Liver (tissue), 3 donors: ENCODE data around the gene CLK1.

Source experiments
- RAD21 ChIP-seq, 2 donors: IDR thresholded peaks; 2 replicates each; pipeline ENCODE4 v1.6.1; 2016; ENCODE audit warnings: antibody characterized with exemption in 2 of 2, mild to moderate bottlenecking in 2 of 2
- SP1 ChIP-seq: IDR thresholded peaks from 2 replicates; pipeline ENCODE4 v1.6.1; 2018; ENCODE audit warnings: antibody characterized with exemption, mild to moderate bottlenecking
- TAF1 ChIP-seq: conservative IDR thresholded peaks from 2 replicates; pipeline ENCODE4 v1.6.1; 2016; ENCODE audit warnings: antibody characterized with exemption, mild to moderate bottlenecking
- TF ChIP-seq, protein P1 (sequence below): IDR thresholded peaks from 2 replicates; pipeline ENCODE4 v1.6.1; 2016; ENCODE audit warnings: antibody characterized with exemption
- TF ChIP-seq, protein P2 (sequence below): fragments of 150-350 bp; IDR thresholded peaks from 2 replicates; pipeline ENCODE4 v1.5.1; 2017; ENCODE audit warnings: improper control_type of control experiment, low read depth, low read length; ENCODE audit not compliant: missing input control
- TF ChIP-seq, protein P3 (sequence below): IDR thresholded peaks from 2 replicates; pipeline ENCODE4 v1.6.1; 2016; ENCODE audit warnings: antibody characterized with exemption
- TF ChIP-seq, protein P4 (sequence below): IDR thresholded peaks from 2 replicates; pipeline ENCODE4 v1.6.1; 2016; ENCODE audit warnings: antibody characterized with exemption
- donor health status: healthy.
- donor health status: healthy.

DNA sequence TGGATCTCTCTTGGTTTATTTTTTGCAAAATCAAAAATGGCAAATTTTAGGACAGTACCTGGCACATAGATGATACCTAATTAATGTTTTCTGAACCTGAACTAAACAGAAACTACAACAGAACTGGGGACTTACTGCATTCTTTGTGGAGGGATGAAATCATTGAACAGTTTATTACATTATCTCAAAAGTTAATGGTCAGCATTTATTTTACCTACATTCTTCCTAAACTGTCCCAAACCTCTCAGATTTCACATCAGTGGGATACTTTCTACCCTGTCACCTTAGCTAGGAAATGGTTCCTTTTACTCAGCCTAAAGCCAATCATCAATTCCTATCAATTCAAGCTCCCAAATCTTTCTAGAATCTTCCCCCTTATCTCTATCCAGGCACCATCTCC, 35.0 kb upstream of the CLK1 start:
- TF ChIP-seq, protein P1, sequence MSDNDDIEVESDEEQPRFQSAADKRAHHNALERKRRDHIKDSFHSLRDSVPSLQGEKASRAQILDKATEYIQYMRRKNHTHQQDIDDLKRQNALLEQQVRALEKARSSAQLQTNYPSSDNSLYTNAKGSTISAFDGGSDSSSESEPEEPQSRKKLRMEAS = no peak
- TF ChIP-seq, protein P2, sequence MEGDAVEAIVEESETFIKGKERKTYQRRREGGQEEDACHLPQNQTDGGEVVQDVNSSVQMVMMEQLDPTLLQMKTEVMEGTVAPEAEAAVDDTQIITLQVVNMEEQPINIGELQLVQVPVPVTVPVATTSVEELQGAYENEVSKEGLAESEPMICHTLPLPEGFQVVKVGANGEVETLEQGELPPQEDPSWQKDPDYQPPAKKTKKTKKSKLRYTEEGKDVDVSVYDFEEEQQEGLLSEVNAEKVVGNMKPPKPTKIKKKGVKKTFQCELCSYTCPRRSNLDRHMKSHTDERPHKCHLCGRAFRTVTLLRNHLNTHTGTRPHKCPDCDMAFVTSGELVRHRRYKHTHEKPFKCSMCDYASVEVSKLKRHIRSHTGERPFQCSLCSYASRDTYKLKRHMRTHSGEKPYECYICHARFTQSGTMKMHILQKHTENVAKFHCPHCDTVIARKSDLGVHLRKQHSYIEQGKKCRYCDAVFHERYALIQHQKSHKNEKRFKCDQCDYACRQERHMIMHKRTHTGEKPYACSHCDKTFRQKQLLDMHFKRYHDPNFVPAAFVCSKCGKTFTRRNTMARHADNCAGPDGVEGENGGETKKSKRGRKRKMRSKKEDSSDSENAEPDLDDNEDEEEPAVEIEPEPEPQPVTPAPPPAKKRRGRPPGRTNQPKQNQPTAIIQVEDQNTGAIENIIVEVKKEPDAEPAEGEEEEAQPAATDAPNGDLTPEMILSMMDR = no peak
- TF ChIP-seq SP1 (no peak), RAD21 (IDR thresholded peaks at IDR 0.05) (no peak), TAF1 (no peak)
- TF ChIP-seq, protein P3, sequence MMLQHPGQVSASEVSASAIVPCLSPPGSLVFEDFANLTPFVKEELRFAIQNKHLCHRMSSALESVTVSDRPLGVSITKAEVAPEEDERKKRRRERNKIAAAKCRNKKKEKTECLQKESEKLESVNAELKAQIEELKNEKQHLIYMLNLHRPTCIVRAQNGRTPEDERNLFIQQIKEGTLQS = no peak
- TF ChIP-seq, protein P4, sequence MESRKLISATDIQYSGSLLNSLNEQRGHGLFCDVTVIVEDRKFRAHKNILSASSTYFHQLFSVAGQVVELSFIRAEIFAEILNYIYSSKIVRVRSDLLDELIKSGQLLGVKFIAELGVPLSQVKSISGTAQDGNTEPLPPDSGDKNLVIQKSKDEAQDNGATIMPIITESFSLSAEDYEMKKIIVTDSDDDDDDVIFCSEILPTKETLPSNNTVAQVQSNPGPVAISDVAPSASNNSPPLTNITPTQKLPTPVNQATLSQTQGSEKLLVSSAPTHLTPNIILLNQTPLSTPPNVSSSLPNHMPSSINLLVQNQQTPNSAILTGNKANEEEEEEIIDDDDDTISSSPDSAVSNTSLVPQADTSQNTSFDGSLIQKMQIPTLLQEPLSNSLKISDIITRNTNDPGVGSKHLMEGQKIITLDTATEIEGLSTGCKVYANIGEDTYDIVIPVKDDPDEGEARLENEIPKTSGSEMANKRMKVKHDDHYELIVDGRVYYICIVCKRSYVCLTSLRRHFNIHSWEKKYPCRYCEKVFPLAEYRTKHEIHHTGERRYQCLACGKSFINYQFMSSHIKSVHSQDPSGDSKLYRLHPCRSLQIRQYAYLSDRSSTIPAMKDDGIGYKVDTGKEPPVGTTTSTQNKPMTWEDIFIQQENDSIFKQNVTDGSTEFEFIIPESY = no peak
